Uterus (tissue), 2 donors: ENCODE data around the gene DNAI1.

Source experiments
- POLR2A ChIP-seq, 2 donors: fragments of 450-650 bp; IDR thresholded peaks; one replicate each; pipeline ENCODE4 v1.6.1; 2016; ENCODE audit warnings: antibody characterized with exemption in 2 of 2, mild to moderate bottlenecking in 1 of 2, moderate library complexity in 1 of 2
- TF ChIP-seq, protein P1 (sequence below), 4 experiments: fragments of 200-600 bp in 2 of 4; fragments of 450-650 bp in 2 of 4; sonication (generic) in 2 of 4; IDR thresholded peaks; one replicate each; pipeline ENCODE4 v1.5.1; 2016 to 2019; ENCODE audit warnings: antibody characterized with exemption in 4 of 4, mild to moderate bottlenecking in 2 of 4, moderate library complexity in 1 of 4

DNA sequence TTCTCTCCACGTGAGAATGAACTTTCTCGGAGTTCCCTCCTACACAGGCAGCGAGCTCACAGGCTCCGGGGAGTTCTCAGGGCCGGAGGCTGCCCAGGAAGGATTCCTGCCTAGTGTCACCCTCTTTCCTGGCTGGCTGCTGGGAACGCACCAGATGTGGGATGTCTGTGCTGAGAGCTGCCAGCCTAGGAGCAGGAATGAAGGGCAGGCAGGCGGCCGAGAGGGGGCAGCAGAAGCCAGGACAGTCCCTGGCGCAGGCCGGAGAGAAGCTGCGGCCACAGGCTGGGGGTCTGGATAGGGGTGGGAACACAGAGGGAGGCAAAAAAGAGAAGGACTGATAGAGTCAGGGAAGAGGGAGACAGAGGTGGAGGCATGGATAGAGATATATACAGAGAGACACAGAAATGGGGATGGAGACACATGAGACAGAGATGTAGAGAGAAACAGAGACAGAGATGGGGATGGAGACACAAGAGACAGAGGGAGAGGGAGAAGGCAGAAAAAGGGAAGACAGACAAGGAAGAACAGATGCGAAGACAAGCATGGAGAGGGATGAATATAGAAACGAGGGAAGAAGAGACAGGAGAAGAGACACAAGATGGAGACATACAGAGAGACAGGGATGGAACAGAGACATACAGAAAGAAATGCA lies 89.5 kb downstream of the DNAI1 start:
- TF ChIP-seq, protein P1, sequence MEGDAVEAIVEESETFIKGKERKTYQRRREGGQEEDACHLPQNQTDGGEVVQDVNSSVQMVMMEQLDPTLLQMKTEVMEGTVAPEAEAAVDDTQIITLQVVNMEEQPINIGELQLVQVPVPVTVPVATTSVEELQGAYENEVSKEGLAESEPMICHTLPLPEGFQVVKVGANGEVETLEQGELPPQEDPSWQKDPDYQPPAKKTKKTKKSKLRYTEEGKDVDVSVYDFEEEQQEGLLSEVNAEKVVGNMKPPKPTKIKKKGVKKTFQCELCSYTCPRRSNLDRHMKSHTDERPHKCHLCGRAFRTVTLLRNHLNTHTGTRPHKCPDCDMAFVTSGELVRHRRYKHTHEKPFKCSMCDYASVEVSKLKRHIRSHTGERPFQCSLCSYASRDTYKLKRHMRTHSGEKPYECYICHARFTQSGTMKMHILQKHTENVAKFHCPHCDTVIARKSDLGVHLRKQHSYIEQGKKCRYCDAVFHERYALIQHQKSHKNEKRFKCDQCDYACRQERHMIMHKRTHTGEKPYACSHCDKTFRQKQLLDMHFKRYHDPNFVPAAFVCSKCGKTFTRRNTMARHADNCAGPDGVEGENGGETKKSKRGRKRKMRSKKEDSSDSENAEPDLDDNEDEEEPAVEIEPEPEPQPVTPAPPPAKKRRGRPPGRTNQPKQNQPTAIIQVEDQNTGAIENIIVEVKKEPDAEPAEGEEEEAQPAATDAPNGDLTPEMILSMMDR (IDR thresholded peaks at IDR 0.05) = peak; percentile 66 to 87 (median 74)
- no peak for TF ChIP-seq POLR2A (IDR thresholded peaks at IDR 0.05)
